Measurements from ENCODE around the gene SLC25A48.

SLC25A48 gene

GRCh38 chr5:135822286-135822685, 12.2 kb upstream of the SLC25A48 start:
- no peaks in the 10 kb centered on the region for H3K9me3 ChIP-seq
- no peaks in the 10 kb centered on the region for H3K27me3 ChIP-seq
- peaks cover 9% of the 10 kb centered on the region for H3K4me1 ChIP-seq
- no peaks in the 10 kb centered on the region for H4K20me1 ChIP-seq
- H3K4me3 ChIP-seq: no peak overlapping the region
- no peak overlapping the region for H3K9ac ChIP-seq
- H3K4me2 ChIP-seq: peak overlapping the region; percentile 39; the same call in 1 of the 2 replicates
- no peak overlapping the region for H3K27ac ChIP-seq
- TF ChIP-seq Cebpa-rat (IDR thresholded peaks at IDR 0.05): no peak
- H3K36me3 ChIP-seq: no peaks in the 10 kb centered on the region

GRCh38 chr5:135822959-135823358, 11.5 kb upstream of the SLC25A48 start:
- Histone ChIP-seq H3K27me3 (no peaks in the 10 kb centered on the region), H3K4me2 (no peak overlapping the region), H3K9ac (no peak overlapping the region), H3K27ac (no peak overlapping the region), H3K36me3 (no peaks in the 10 kb centered on the region), H4K20me1 (no peaks in the 10 kb centered on the region), H3K4me1 (peaks cover 9% of the 10 kb centered on the region), H3K9me3 (no peaks in the 10 kb centered on the region), H3K4me3 (no peak overlapping the region)
- no peak for TF ChIP-seq Cebpa-rat (IDR thresholded peaks at IDR 0.05)

GRCh38 chr5:135823881-135824280, 10.6 kb upstream of the SLC25A48 start:
- TF ChIP-seq Cebpa-rat (IDR thresholded peaks at IDR 0.05): no peak
- Histone ChIP-seq H3K9ac (no peak overlapping the region), H3K4me3 (no peak overlapping the region), H3K27me3 (no peaks in the 10 kb centered on the region), H3K27ac (no peak overlapping the region), H3K9me3 (no peaks in the 10 kb centered on the region), H3K4me1 (peaks cover 9% of the 10 kb centered on the region), H3K4me2 (no peak overlapping the region), H3K36me3 (no peaks in the 10 kb centered on the region), H4K20me1 (no peaks in the 10 kb centered on the region)

- no peak overlapping the region for H3K9ac ChIP-seq
- TF ChIP-seq Cebpa-rat (IDR thresholded peaks at IDR 0.05): no peak
- H3K36me3 ChIP-seq: no peaks in the 10 kb centered on the region
- H3K9me3 ChIP-seq: no peaks in the 10 kb centered on the region
- no peak overlapping the region for H3K27ac ChIP-seq
- H3K4me1 ChIP-seq: peaks cover 9% of the 10 kb centered on the region
- H4K20me1 ChIP-seq: no peaks in the 10 kb centered on the region
- no peak overlapping the region for H3K4me3 ChIP-seq
- H3K27me3 ChIP-seq: no peaks in the 10 kb centered on the region
- no peak overlapping the region for H3K4me2 ChIP-seq
Observed at GRCh38 chr5:135824541-135825041, 9.9 kb upstream of the SLC25A48 start.

GRCh38 chr5:135825373-135826220, 8.9 kb upstream of the SLC25A48 start:
- Histone ChIP-seq H4K20me1 (no peaks in the 10 kb centered on the region), H3K4me1 (peaks cover 9% of the 10 kb centered on the region), H3K27me3 (no peaks in the 10 kb centered on the region), H3K4me3 (no peak overlapping the region), H3K9me3 (no peaks in the 10 kb centered on the region), H3K36me3 (no peaks in the 10 kb centered on the region), H3K4me2 (no peak overlapping the region), H3K9ac (no peak overlapping the region), H3K27ac (no peak overlapping the region)
- no peak for TF ChIP-seq Cebpa-rat (IDR thresholded peaks at IDR 0.05)

GRCh38 chr5:135826221-135826525, 8.3 kb upstream of the SLC25A48 start:
- H4K20me1 ChIP-seq: no peaks in the 10 kb centered on the region
- TF ChIP-seq Cebpa-rat (IDR thresholded peaks at IDR 0.05): no peak
- H3K9me3 ChIP-seq: no peaks in the 10 kb centered on the region
- peaks cover 9% of the 10 kb centered on the region for H3K4me1 ChIP-seq
- no peaks in the 10 kb centered on the region for H3K36me3 ChIP-seq
- no peaks in the 10 kb centered on the region for H3K27me3 ChIP-seq
- no peak overlapping the region for H3K4me2 ChIP-seq
- no peak overlapping the region for H3K9ac ChIP-seq
- no peak overlapping the region for H3K27ac ChIP-seq
- H3K4me3 ChIP-seq: no peak overlapping the region

- Histone ChIP-seq H3K4me2 (no peak overlapping the region), H3K36me3 (no peaks in the 10 kb centered on the region), H4K20me1 (no peaks in the 10 kb centered on the region), H3K4me3 (no peak overlapping the region), H3K4me1 (no peaks in the 10 kb centered on the region), H3K9ac (no peak overlapping the region), H3K27ac (no peak overlapping the region), H3K27me3 (no peaks in the 10 kb centered on the region), H3K9me3 (no peaks in the 10 kb centered on the region)
- TF ChIP-seq Cebpa-rat (IDR thresholded peaks at IDR 0.05): no peak
Observed at GRCh38 chr5:135826994-135827671, 7.3 kb upstream of the SLC25A48 start.

GRCh38 chr5:135827965-135828781, 6.3 kb upstream of the SLC25A48 start:
- Histone ChIP-seq H3K4me1 (no peaks in the 10 kb centered on the region), H3K27me3 (no peaks in the 10 kb centered on the region), H3K9me3 (no peaks in the 10 kb centered on the region), H4K20me1 (no peaks in the 10 kb centered on the region), H3K27ac (no peak overlapping the region), H3K9ac (no peak overlapping the region), H3K4me3 (no peak overlapping the region), H3K36me3 (no peaks in the 10 kb centered on the region), H3K4me2 (no peak overlapping the region)
- no peak for TF ChIP-seq Cebpa-rat (IDR thresholded peaks at IDR 0.05)

- Histone ChIP-seq H3K27ac (no peak overlapping the region), H3K27me3 (peaks cover 5% of the 10 kb centered on the region), H3K4me2 (no peak overlapping the region), H3K4me3 (no peak overlapping the region), H4K20me1 (no peaks in the 10 kb centered on the region), H3K9ac (no peak overlapping the region), H3K36me3 (no peaks in the 10 kb centered on the region), H3K9me3 (no peaks in the 10 kb centered on the region), H3K4me1 (no peaks in the 10 kb centered on the region)
- TF ChIP-seq Cebpa-rat (IDR thresholded peaks at IDR 0.05): no peak
Observed at GRCh38 chr5:135828782-135829127, 5.7 kb upstream of the SLC25A48 start.

GRCh38 chr5:135829179-135829578, 5.3 kb upstream of the SLC25A48 start:
- Histone ChIP-seq H3K36me3 (no peaks in the 10 kb centered on the region), H3K4me3 (no peak overlapping the region), H4K20me1 (no peaks in the 10 kb centered on the region), H3K27ac (no peak overlapping the region), H3K9ac (no peak overlapping the region), H3K27me3 (peaks cover 10% of the 10 kb centered on the region), H3K9me3 (no peaks in the 10 kb centered on the region), H3K4me2 (no peak overlapping the region), H3K4me1 (no peaks in the 10 kb centered on the region)
- TF ChIP-seq Cebpa-rat (IDR thresholded peaks at IDR 0.05): no peak
